ENCODE data around the gene DCAF5.

Gene DCAF5

GRCh38 chr14:69101331-69101826 lies 51.5 kb downstream of the DCAF5 start:
- Histone ChIP-seq H3K4me1 (ENCODE audit: insufficient read depth, low read length, poor library complexity, severe bottlenecking) (no peaks in the 10 kb centered on the region), H3K9ac (ENCODE audit: low read depth, low read length, poor library complexity, severe bottlenecking) (no peak overlapping the region), H3K9me3 (ENCODE audit: insufficient read depth, low read depth, low read length) (no peaks in the 10 kb centered on the region), H3F3A (ENCODE audit: low read depth) (no peaks in the 10 kb centered on the region), H3K27me3 (ENCODE audit: insufficient read depth, low read length, poor library complexity, severe bottlenecking) (no peaks in the 10 kb centered on the region), H3K9me2 (replicated peaks; ENCODE audit: low read depth, low read length) (no peaks in the 10 kb centered on the region), H3K4me2 (ENCODE audit: low read depth, low read length, poor library complexity, severe bottlenecking) (no peak overlapping the region), H4K20me1 (ENCODE audit: insufficient read depth, low read length, poor library complexity, severe bottlenecking) (no peaks in the 10 kb centered on the region), H3K36me3 (ENCODE audit: insufficient read depth, low read length) (peaks cover 29% of the 10 kb centered on the region; the same call in 1 of the 2 replicates), H2AFZ (ENCODE audit: low read length) (no peak overlapping the region), H3K4me3 (ENCODE audit: low read length, poor library complexity, severe bottlenecking) (no peak overlapping the region), H3K79me2 (ENCODE audit: insufficient read depth, low read length) (no peaks in the 10 kb centered on the region)
- TF ChIP-seq CTCF (conservative IDR thresholded peaks at IDR 0.05; ENCODE audit: low read length) (peak; percentile 69), EZH2phosphoT487 (IDR thresholded peaks at IDR 0.05; ENCODE audit: borderline replicate concordance) (no peak)

- no peak for TF ChIP-seq EZH2phosphoT487 (IDR thresholded peaks at IDR 0.05; ENCODE audit: borderline replicate concordance)
- no peak for TF ChIP-seq CTCF (conservative IDR thresholded peaks at IDR 0.05; ENCODE audit: low read length)
- Histone ChIP-seq H2AFZ (ENCODE audit: low read length) (no peak overlapping the region), H3K4me3 (ENCODE audit: low read length, poor library complexity, severe bottlenecking) (no peak overlapping the region), H3K79me2 (ENCODE audit: insufficient read depth, low read length) (no peaks in the 10 kb centered on the region), H3K27me3 (ENCODE audit: insufficient read depth, low read length, poor library complexity, severe bottlenecking) (no peaks in the 10 kb centered on the region), H3K9ac (ENCODE audit: low read depth, low read length, poor library complexity, severe bottlenecking) (no peak overlapping the region), H3K9me3 (ENCODE audit: insufficient read depth, low read depth, low read length) (no peaks in the 10 kb centered on the region), H3K4me1 (ENCODE audit: insufficient read depth, low read length, poor library complexity, severe bottlenecking) (peaks cover 9% of the 10 kb centered on the region), H3K9me2 (replicated peaks; ENCODE audit: low read depth, low read length) (no peaks in the 10 kb centered on the region), H3K4me2 (ENCODE audit: low read depth, low read length, poor library complexity, severe bottlenecking) (no peak overlapping the region), H3K36me3 (ENCODE audit: insufficient read depth, low read length) (peaks cover 16% of the 10 kb centered on the region; the same call in 1 of the 2 replicates), H3F3A (ENCODE audit: low read depth) (no peaks in the 10 kb centered on the region), H4K20me1 (ENCODE audit: insufficient read depth, low read length, poor library complexity, severe bottlenecking) (peaks cover 3% of the 10 kb centered on the region)
Observed at GRCh38 chr14:69097974-69098373, 54.9 kb downstream of the DCAF5 start.

- Histone ChIP-seq H3K4me1 (ENCODE audit: insufficient read depth, low read length, poor library complexity, severe bottlenecking) (peaks cover 9% of the 10 kb centered on the region), H3K9me3 (ENCODE audit: insufficient read depth, low read depth, low read length) (no peaks in the 10 kb centered on the region), H3F3A (ENCODE audit: low read depth) (no peaks in the 10 kb centered on the region), H3K9me2 (replicated peaks; ENCODE audit: low read depth, low read length) (no peaks in the 10 kb centered on the region), H4K20me1 (ENCODE audit: insufficient read depth, low read length, poor library complexity, severe bottlenecking) (peaks cover 3% of the 10 kb centered on the region), H3K9ac (ENCODE audit: low read depth, low read length, poor library complexity, severe bottlenecking) (no peak overlapping the region), H3K4me3 (ENCODE audit: low read length, poor library complexity, severe bottlenecking) (no peak overlapping the region), H2AFZ (ENCODE audit: low read length) (no peak overlapping the region), H3K27me3 (ENCODE audit: insufficient read depth, low read length, poor library complexity, severe bottlenecking) (no peaks in the 10 kb centered on the region), H3K4me2 (ENCODE audit: low read depth, low read length, poor library complexity, severe bottlenecking) (no peak overlapping the region), H3K79me2 (ENCODE audit: insufficient read depth, low read length) (no peaks in the 10 kb centered on the region), H3K36me3 (ENCODE audit: insufficient read depth, low read length) (peaks cover 15% of the 10 kb centered on the region; the same call in 1 of the 2 replicates)
- TF ChIP-seq CTCF (conservative IDR thresholded peaks at IDR 0.05; ENCODE audit: low read length) = no peak
- TF ChIP-seq EZH2phosphoT487 (IDR thresholded peaks at IDR 0.05; ENCODE audit: borderline replicate concordance) = no peak
Observed at GRCh38 chr14:69096781-69097475, 56.0 kb downstream of the DCAF5 start.
